Measurements from ENCODE around the gene ZNF277.

DNA sequence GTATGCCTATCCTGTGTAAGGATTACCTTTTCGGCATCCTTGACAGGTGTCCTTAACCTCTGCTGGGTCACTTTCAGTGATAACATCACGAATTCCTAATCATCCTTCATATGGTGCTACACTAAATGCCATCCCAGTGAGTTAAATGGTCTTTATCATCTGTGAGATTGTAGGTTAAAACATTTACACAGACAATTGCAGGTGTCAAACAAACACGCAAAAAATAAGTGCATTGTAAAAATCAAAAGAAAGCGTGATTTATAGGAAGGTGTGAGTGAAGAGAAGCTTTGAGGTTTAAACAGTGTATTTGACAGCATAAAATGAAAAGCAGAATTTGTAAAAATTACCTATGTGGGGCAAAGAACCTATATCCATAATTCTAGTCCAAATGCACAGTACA is 132.3 kb downstream of the ZNF277 start:
- TF ChIP-seq POLR2A (IDR thresholded peaks at IDR 0.05; ENCODE audit: low read depth, low read length) = no peak
- TF ChIP-seq, protein P1, sequence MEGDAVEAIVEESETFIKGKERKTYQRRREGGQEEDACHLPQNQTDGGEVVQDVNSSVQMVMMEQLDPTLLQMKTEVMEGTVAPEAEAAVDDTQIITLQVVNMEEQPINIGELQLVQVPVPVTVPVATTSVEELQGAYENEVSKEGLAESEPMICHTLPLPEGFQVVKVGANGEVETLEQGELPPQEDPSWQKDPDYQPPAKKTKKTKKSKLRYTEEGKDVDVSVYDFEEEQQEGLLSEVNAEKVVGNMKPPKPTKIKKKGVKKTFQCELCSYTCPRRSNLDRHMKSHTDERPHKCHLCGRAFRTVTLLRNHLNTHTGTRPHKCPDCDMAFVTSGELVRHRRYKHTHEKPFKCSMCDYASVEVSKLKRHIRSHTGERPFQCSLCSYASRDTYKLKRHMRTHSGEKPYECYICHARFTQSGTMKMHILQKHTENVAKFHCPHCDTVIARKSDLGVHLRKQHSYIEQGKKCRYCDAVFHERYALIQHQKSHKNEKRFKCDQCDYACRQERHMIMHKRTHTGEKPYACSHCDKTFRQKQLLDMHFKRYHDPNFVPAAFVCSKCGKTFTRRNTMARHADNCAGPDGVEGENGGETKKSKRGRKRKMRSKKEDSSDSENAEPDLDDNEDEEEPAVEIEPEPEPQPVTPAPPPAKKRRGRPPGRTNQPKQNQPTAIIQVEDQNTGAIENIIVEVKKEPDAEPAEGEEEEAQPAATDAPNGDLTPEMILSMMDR (IDR thresholded peaks at IDR 0.05; ENCODE audit: extremely low read depth in 1 of 2, insufficient read depth in 1 of 2, low read depth in 1 of 2, low read length in 2 of 2) = no peak

Data from endothelial cell of umbilical vein (primary cell).